Gastroesophageal sphincter (tissue), 4 donors: ENCODE measurements around the gene MFN1. TPM values are rescaled to one million over a fixed set of nuclear protein-coding genes. Genes with fewer than 3 reads are reported as not detected.

Experiments used
- ATAC-seq: fragments of 150-250 bp; one replicate; pipeline ENCODE4 v1.9.1; 2016; ENCODE audit warnings: mild to moderate bottlenecking, moderate library complexity
- H3K27ac ChIP-seq, 4 donors: fragments of 200-600 bp; sonication (generic) in 3 of 4; 1 replicate in 3 of 4; 2 replicates in 1 of 4; pipeline ENCODE4 v1.5.1; 2016 to 2019
- H3K27me3 ChIP-seq: fragments of 200-600 bp; sonication (generic); one replicate; pipeline ENCODE4 v1.5.1; 2019
- H3K36me3 ChIP-seq, 2 donors: fragments of 200-600 bp; sonication (generic); one replicate each; pipeline ENCODE4 v1.5.1; 2019; ENCODE audit warnings: control low read depth in 1 of 2
- H3K4me1 ChIP-seq, 3 donors: fragments of 200-600 bp; sonication (generic); 1 replicate in 2 of 3; 2 replicates in 1 of 3; pipeline ENCODE4 v1.5.1; 2016 to 2019; ENCODE audit warnings: control low read depth in 2 of 3
- H3K4me3 ChIP-seq, 2 donors: fragments of 200-600 bp; sonication (generic); one replicate each; pipeline ENCODE4 v1.5.1; 2019; ENCODE audit warnings: mild to moderate bottlenecking in 1 of 2, moderate library complexity in 1 of 2
- H3K9me3 ChIP-seq, 3 donors: fragments of 200-600 bp; sonication (generic); one replicate each; pipeline ENCODE4 v1.5.1; 2017 to 2019; ENCODE audit warnings: control low read depth in 2 of 3
- EP300 ChIP-seq: sonication (generic); formaldehyde crosslinking; IDR thresholded peaks from one replicate; pipeline ENCODE4 v1.6.1; 2017; ENCODE audit warnings: antibody characterized with exemption, mild to moderate bottlenecking
- POLR2A ChIP-seq, 2 donors: fragments of 450-650 bp; IDR thresholded peaks; one replicate each; pipeline ENCODE4 v1.6.1; 2017; ENCODE audit warnings: antibody characterized with exemption in 2 of 2, mild to moderate bottlenecking in 2 of 2, moderate library complexity in 1 of 2
- POLR2AphosphoS5 ChIP-seq: sonication (generic); formaldehyde crosslinking; IDR thresholded peaks from one replicate; pipeline ENCODE4 v1.6.1; 2017; ENCODE audit warnings: antibody characterized with exemption
- WGBS, 2 donors: methylation state at CpG; one replicate each; pipeline ENCODE4 v1.1.5; 2018; ENCODE audit warnings: low coverage in 1 of 2; 5-methylcytosine and 5-hydroxymethylcytosine counted together
- total RNA-seq, 4 donors: library from RNA; depleted of rRNA; stranded (reverse); fragments of >200 nt; gene quantifications; one replicate each; pipeline ENCODE4 v1.1.0, GENCODE V29; 2016
- TF ChIP-seq, protein P1 (sequence below), 4 experiments: fragments of 200-600 bp in 2 of 4; fragments of 450-650 bp in 2 of 4; sonication (generic) in 1 of 4; IDR thresholded peaks; one replicate each; pipeline ENCODE4 v1.5.1; 2017 to 2019; ENCODE audit warnings: antibody characterized with exemption in 4 of 4, mild to moderate bottlenecking in 2 of 4, moderate library complexity in 2 of 4

MFN1 gene
- total RNA-seq, 4 donors from 2014 or later: 42.5 to 56.0 (median 45.5) TPM

DNA sequence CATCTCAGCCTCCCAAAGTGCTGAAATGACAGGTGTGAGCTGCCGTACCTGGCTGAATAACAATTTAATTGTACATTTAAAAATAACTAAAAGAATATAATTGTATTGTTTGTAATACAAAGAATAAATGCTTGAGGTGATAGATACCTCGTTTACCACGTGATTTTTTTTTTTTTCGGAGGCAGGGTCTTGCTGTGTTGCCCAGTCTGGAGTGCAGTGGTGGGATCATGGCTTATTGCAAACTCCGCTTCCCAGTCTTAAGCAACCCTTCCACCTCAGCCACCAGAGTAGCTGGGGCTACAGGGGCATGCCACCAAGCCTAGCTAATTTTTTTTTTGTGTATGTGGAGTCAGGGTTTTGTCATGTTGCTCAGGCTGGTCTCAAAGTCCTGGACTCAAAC lies 15.8 kb downstream of the MFN1 start:
- Histone ChIP-seq H3K4me1 (no peaks in the 10 kb centered on the region), H3K27me3 (no peaks in the 10 kb centered on the region), H3K27ac (no peak overlapping the region), H3K9me3 (no peaks in the 10 kb centered on the region), H3K4me3 (no peak overlapping the region), H3K36me3 (peaks cover 0 to 100% of the 10 kb centered on the region in 2 donors)
- WGBS, 2 donors: 87 to 90% methylated on average over 5 of the region's 5 CpGs
- TF ChIP-seq POLR2A (IDR thresholded peaks at IDR 0.05): no peak
- TF ChIP-seq, protein P1, sequence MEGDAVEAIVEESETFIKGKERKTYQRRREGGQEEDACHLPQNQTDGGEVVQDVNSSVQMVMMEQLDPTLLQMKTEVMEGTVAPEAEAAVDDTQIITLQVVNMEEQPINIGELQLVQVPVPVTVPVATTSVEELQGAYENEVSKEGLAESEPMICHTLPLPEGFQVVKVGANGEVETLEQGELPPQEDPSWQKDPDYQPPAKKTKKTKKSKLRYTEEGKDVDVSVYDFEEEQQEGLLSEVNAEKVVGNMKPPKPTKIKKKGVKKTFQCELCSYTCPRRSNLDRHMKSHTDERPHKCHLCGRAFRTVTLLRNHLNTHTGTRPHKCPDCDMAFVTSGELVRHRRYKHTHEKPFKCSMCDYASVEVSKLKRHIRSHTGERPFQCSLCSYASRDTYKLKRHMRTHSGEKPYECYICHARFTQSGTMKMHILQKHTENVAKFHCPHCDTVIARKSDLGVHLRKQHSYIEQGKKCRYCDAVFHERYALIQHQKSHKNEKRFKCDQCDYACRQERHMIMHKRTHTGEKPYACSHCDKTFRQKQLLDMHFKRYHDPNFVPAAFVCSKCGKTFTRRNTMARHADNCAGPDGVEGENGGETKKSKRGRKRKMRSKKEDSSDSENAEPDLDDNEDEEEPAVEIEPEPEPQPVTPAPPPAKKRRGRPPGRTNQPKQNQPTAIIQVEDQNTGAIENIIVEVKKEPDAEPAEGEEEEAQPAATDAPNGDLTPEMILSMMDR (IDR thresholded peaks at IDR 0.05): no peak
- TF ChIP-seq POLR2AphosphoS5: no peak
- no peak for TF ChIP-seq EP300
- no peak for ATAC-seq

DNA sequence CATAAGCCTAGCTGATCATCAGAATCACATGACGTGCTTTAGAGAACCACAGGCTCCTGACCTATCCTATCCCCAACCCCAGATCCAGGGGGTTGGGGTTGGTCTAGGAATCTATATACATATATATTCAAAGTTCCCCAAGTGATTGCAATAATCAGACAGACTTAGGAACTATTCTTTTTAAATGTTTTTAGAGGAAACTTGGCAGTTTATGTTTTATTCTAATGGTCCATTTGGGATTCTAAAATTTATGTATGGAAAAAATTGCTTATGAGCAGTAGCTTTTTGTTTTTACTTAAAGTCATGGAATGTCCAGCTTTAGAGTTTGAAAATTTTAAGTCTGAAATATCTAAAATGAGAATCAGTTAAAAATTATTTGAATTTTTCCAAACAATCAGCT lies 22.1 kb downstream of the MFN1 start:
- Histone ChIP-seq H3K4me1 (no peaks in the 10 kb centered on the region), H3K4me3 (no peak overlapping the region), H3K27ac (no peak overlapping the region), H3K9me3 (no peaks in the 10 kb centered on the region), H3K27me3 (no peaks in the 10 kb centered on the region), H3K36me3 (peaks cover 0 to 74% of the 10 kb centered on the region in 2 donors)
- ATAC-seq: no peak
- no peak for TF ChIP-seq POLR2A (IDR thresholded peaks at IDR 0.05)
- TF ChIP-seq POLR2AphosphoS5: no peak
- TF ChIP-seq, protein P1 (IDR thresholded peaks at IDR 0.05): no peak
- TF ChIP-seq EP300: no peak
- WGBS, 2 donors: 85% methylated on average over 1 of the region's 1 CpG; no CpG with 5 or more reads in 1 of the 2 donors

DNA sequence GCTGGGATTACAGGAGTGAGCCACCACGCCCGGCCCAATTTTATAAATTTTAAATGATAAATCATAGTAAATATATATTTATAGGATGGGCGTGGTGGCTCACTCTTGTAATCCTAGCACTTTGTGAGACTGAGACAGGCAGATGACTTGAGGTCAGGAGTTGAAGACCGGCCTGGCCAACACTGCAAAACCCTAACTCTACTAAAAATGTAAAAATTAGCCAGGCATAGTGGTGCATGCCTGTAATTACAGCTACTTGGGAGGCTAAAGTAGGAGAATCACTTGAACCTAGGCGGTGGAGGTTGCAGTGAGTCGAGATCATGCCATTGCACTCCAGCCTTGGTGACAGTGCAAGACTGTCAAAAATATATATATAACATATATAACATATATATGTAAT lies 26.4 kb downstream of the MFN1 start:
- H3K4me1 ChIP-seq: no peaks in the 10 kb centered on the region
- H3K27ac ChIP-seq: no peak overlapping the region
- H3K36me3 ChIP-seq: peaks cover 5 to 69% of the 10 kb centered on the region in 2 donors
- H3K27me3 ChIP-seq: no peaks in the 10 kb centered on the region
- no peaks in the 10 kb centered on the region for H3K9me3 ChIP-seq
- TF ChIP-seq, protein P1 (IDR thresholded peaks at IDR 0.05): no peak
- TF ChIP-seq EP300: no peak
- TF ChIP-seq POLR2AphosphoS5: no peak
- no peak for TF ChIP-seq POLR2A (IDR thresholded peaks at IDR 0.05)
- WGBS, 2 donors: 90 to 100% methylated on average over 2 to 4 of the region's 6 CpGs
- H3K4me3 ChIP-seq: no peak overlapping the region
- ATAC-seq: no peak

DNA sequence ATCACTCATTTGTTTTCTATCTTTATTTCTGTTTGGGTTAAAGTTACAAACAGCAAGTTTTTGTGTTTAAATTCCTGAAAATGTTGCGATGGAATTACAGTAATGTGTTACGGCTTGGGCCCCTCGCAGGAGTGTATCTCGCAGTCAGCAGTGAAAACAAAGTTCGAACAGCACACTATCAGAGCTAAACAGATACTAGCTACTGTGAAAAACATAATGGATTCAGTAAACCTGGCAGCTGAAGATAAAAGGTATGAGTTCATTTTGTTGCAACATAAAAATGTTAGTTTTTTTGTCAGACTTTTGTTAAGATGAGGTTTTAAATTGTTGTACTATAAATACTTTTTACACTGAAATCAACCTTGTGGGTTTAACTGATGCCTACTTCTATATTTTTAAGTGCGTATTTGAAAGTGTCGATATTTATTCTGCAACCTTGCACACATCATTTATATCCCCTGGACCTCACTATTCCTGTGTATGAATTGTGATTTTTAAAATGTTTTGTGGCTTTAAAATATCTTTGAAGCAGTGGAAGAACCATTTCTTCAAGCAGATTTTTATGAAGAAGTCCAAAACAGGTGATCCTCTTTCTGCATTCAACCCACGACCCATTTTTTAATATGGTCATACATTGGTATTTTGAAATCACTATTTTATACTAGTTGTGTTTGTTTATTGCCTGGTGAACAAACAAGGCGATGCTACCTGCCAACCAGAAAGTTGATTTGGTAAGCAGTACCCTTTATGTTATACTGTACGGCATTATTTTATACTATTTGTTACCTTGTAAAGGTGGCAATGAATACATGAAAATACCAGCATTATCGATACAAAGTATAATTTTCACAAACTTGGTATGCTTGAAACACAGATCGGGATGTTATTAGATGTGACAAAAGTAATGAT lies 27.8 kb downstream of the MFN1 start:
- ATAC-seq: no peak
- Histone ChIP-seq H3K27ac (no peak overlapping the region), H3K36me3 (peaks cover 5 to 72% of the 10 kb centered on the region in 2 donors), H3K9me3 (no peaks in the 10 kb centered on the region), H3K4me3 (no peak overlapping the region), H3K27me3 (no peaks in the 10 kb centered on the region), H3K4me1 (no peaks in the 10 kb centered on the region)
- WGBS, 2 donors: 87 to 92% methylated on average over 11 to 12 of the region's 12 CpGs
- TF ChIP-seq EP300: no peak
- no peak for TF ChIP-seq POLR2A (IDR thresholded peaks at IDR 0.05)
- TF ChIP-seq POLR2AphosphoS5: no peak
- TF ChIP-seq, protein P1 (IDR thresholded peaks at IDR 0.05): no peak

DNA sequence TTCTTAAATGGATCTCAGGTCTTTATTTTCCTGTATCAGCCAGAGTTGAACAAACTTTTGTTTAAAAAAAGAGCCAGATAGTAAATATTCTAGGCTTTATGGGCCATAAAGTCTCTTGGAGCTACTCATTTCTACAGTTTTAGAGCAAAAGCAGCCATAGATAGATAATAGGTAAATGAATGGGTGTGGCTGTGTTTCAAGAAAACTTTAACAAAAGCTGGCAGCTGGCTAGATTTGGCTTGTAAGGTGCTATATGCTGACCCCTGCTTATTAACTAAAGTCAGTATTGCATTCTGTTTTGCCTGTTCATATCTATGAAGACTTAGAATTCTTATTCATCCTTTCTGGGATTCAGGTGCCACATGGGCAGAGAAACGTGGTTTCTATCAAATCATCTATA lies 29.0 kb downstream of the MFN1 start:
- ATAC-seq: no peak
- 96% methylated on average over 1 of the region's 1 CpG; no CpG with 5 or more reads in 1 of the 2 donors for WGBS, 2 donors
- Histone ChIP-seq H3K36me3 (peaks cover 5 to 71% of the 10 kb centered on the region in 2 donors), H3K4me1 (no peaks in the 10 kb centered on the region), H3K4me3 (no peak overlapping the region), H3K27me3 (no peaks in the 10 kb centered on the region), H3K9me3 (no peaks in the 10 kb centered on the region), H3K27ac (no peak overlapping the region)
- TF ChIP-seq EP300: no peak
- no peak for TF ChIP-seq POLR2AphosphoS5
